Peyer's patch (tissue), 4 donors: ENCODE data around the gene HOXD11.

ENCODE experiments used
- POLR2A ChIP-seq, 2 donors: fragments of 450-650 bp; IDR thresholded peaks; one replicate each; pipeline ENCODE4 v1.5.1; 2017; ENCODE audit warnings: antibody characterized with exemption in 2 of 2, mild to moderate bottlenecking in 2 of 2, moderate library complexity in 2 of 2
- TF ChIP-seq, protein P1 (sequence below), 6 experiments: fragments of 450-650 bp in 4 of 6; fragments of 200-600 bp in 2 of 6; sonication (generic) in 1 of 6; IDR thresholded peaks; one replicate each; pipeline ENCODE4 v1.5.1; 2017 to 2019; ENCODE audit warnings: antibody characterized with exemption in 6 of 6, mild to moderate bottlenecking in 3 of 6, moderate library complexity in 1 of 6

- TF ChIP-seq, protein P1, sequence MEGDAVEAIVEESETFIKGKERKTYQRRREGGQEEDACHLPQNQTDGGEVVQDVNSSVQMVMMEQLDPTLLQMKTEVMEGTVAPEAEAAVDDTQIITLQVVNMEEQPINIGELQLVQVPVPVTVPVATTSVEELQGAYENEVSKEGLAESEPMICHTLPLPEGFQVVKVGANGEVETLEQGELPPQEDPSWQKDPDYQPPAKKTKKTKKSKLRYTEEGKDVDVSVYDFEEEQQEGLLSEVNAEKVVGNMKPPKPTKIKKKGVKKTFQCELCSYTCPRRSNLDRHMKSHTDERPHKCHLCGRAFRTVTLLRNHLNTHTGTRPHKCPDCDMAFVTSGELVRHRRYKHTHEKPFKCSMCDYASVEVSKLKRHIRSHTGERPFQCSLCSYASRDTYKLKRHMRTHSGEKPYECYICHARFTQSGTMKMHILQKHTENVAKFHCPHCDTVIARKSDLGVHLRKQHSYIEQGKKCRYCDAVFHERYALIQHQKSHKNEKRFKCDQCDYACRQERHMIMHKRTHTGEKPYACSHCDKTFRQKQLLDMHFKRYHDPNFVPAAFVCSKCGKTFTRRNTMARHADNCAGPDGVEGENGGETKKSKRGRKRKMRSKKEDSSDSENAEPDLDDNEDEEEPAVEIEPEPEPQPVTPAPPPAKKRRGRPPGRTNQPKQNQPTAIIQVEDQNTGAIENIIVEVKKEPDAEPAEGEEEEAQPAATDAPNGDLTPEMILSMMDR (IDR thresholded peaks at IDR 0.05) = no peak
- TF ChIP-seq POLR2A (IDR thresholded peaks at IDR 0.05) = no peak
Observed at GRCh38 chr2:176105078-176105729, 1.9 kb upstream of the HOXD11 start.
